ENCODE data around the gene TTN.

DNA sequence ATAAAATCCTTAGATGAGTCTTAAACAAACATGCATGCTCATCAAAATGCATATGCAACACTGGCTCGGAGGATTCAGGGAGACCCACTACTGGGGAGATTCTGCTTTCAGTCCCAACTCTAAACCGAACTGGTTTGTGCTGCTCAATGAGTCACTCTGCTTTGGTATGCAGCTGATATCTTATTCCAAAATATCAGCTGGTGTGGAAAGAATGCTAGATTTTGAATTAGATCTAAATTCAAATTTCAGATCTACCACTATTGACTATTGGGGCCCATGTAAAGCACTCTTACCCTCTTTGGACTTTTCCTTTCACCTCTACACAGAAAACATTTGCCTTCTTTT is 39.2 kb upstream of the TTN start:
- TF ChIP-seq EZH2 (IDR thresholded peaks at IDR 0.05; ENCODE audit: borderline replicate concordance, low read length) (no peak), CTCF (conservative IDR thresholded peaks at IDR 0.05 in 1 of 2, IDR thresholded peaks at IDR 0.05 in 1 of 2; ENCODE audit: extremely low read depth in 1 of 2, insufficient read depth in 1 of 2, low read depth in 1 of 2, low read length in 2 of 2) (no peak)
